ENCODE measurements around the gene TOP1.

Gene TOP1

DNA sequence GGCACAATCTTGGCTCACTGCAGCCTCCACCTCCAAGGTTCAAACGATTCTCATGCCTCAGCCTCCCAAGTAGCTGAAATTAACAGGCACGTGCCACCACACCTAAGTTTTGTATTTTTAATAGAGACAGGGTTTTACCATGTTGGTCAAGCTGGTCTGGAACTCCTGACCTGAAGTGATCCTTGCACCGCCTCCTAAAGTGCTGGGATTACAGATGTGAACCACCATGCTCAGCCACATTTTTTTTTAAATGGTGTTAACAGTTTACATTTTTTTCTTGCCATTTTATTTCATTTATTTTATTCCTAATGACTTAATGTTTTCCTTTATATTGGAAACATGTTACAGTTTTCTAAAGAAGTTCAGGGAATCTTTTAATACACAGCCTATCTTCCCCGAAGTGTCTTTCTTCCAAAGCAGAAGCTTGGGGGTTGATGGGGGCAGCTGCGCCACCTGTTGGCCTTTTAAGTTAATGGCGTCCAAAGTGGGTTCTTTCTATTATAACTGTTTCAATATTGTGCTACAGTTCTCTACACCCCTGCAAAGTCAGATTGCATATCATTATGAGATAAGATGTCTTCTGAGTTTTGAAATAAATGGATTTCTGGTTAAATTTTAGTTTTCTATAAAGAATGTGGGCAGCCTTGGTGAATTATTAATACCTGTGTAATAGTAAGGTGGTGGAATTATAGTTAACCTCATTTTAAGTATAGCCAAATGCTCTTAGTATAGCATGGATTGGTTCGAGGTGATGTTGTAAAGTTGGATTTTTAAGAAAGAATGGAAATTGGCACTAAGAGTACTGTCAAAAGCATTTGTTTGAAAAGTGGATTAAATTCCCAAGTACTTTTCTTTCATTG is 66.7 kb downstream of the TOP1 start:
- H3K36me3 ChIP-seq (ENCODE audit: insufficient read depth, insufficient read length, low read length), result peaks cover 88% of the 10 kb centered on the region
- H3K9me3 ChIP-seq (ENCODE audit: insufficient read depth, low read length), result no peaks in the 10 kb centered on the region
- TF ChIP-seq SUZ12 (IDR thresholded peaks at IDR 0.05; ENCODE audit: extremely low read depth, insufficient read depth, insufficient read length) (no peak), ZNF274 (IDR thresholded peaks at IDR 0.05; ENCODE audit: low read depth, low read length) (no peak), YY1 (IDR thresholded peaks at IDR 0.05; ENCODE audit: insufficient read depth, insufficient read length) (no peak)
- no peaks in the 10 kb centered on the region for H3K27me3 ChIP-seq (ENCODE audit: insufficient read depth, insufficient read length)
- peak; percentile 42 for DNase-seq (ENCODE audit: low read depth, low spot score)
- no peaks in the 10 kb centered on the region for H3K4me1 ChIP-seq (ENCODE audit: insufficient read depth, insufficient read length)
- H3K9ac ChIP-seq (ENCODE audit: insufficient read length, low read depth), result no peak overlapping the region
- no peak overlapping the region for H3K4me3 ChIP-seq (ENCODE audit: insufficient read length, low read depth)

GRCh38 chr20:41098703-41099250 is 70.2 kb downstream of the TOP1 start:
- Histone ChIP-seq H3K4me1 (ENCODE audit: insufficient read depth, insufficient read length) (no peaks in the 10 kb centered on the region), H3K27me3 (ENCODE audit: insufficient read depth, insufficient read length) (no peaks in the 10 kb centered on the region), H3K9me3 (ENCODE audit: insufficient read depth, low read length) (no peaks in the 10 kb centered on the region), H3K36me3 (ENCODE audit: insufficient read depth, insufficient read length, low read length) (peaks cover 93% of the 10 kb centered on the region), H3K9ac (ENCODE audit: insufficient read length, low read depth) (no peak overlapping the region), H3K4me3 (ENCODE audit: insufficient read length, low read depth) (no peak overlapping the region)
- no peak for TF ChIP-seq ZNF274 (IDR thresholded peaks at IDR 0.05; ENCODE audit: low read depth, low read length)
- no peak for TF ChIP-seq SUZ12 (IDR thresholded peaks at IDR 0.05; ENCODE audit: extremely low read depth, insufficient read depth, insufficient read length)
- TF ChIP-seq YY1 (IDR thresholded peaks at IDR 0.05; ENCODE audit: insufficient read depth, insufficient read length), result no peak
- no peak for DNase-seq (ENCODE audit: low read depth, low spot score)

DNA sequence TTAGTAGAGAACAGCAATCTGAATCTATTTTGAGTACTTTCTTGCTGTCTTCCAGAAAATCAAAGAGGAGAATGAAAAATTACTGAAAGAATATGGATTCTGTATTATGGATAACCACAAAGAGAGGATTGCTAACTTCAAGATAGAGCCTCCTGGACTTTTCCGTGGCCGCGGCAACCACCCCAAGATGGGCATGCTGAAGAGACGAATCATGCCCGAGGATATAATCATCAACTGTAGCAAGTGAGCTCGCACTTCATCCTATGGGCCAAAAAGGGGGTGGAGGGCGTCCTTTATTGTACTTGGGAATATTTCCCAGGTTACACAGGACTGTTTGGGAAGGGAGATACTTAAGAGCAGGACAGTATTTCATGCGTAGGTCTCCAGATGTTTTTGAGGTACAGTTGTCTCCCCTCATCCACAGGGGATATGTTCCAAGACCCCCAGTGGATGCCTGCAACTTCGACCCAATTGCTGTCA is 71.4 kb downstream of the TOP1 start:
- DNase-seq (ENCODE audit: low read depth, low spot score), result no peak
- no peaks in the 10 kb centered on the region for H3K27me3 ChIP-seq (ENCODE audit: insufficient read depth, insufficient read length)
- TF ChIP-seq SUZ12 (IDR thresholded peaks at IDR 0.05; ENCODE audit: extremely low read depth, insufficient read depth, insufficient read length) (no peak), YY1 (IDR thresholded peaks at IDR 0.05; ENCODE audit: insufficient read depth, insufficient read length) (no peak), ZNF274 (IDR thresholded peaks at IDR 0.05; ENCODE audit: low read depth, low read length) (no peak)
- H3K36me3 ChIP-seq (ENCODE audit: insufficient read depth, insufficient read length, low read length), result peaks cover 93% of the 10 kb centered on the region
- H3K9me3 ChIP-seq (ENCODE audit: insufficient read depth, low read length), result no peaks in the 10 kb centered on the region
- H3K4me3 ChIP-seq (ENCODE audit: insufficient read length, low read depth), result no peak overlapping the region
- no peak overlapping the region for H3K9ac ChIP-seq (ENCODE audit: insufficient read length, low read depth)
- H3K4me1 ChIP-seq (ENCODE audit: insufficient read depth, insufficient read length), result no peaks in the 10 kb centered on the region

- DNase-seq (ENCODE audit: low read depth, low spot score), result no peak
- Histone ChIP-seq H3K36me3 (ENCODE audit: insufficient read depth, insufficient read length, low read length) (peaks cover 85% of the 10 kb centered on the region), H3K4me1 (ENCODE audit: insufficient read depth, insufficient read length) (no peaks in the 10 kb centered on the region), H3K4me3 (ENCODE audit: insufficient read length, low read depth) (no peak overlapping the region), H3K27me3 (ENCODE audit: insufficient read depth, insufficient read length) (no peaks in the 10 kb centered on the region), H3K9me3 (ENCODE audit: insufficient read depth, low read length) (no peaks in the 10 kb centered on the region), H3K9ac (ENCODE audit: insufficient read length, low read depth) (no peak overlapping the region)
- TF ChIP-seq SUZ12 (IDR thresholded peaks at IDR 0.05; ENCODE audit: extremely low read depth, insufficient read depth, insufficient read length), result no peak
- no peak for TF ChIP-seq YY1 (IDR thresholded peaks at IDR 0.05; ENCODE audit: insufficient read depth, insufficient read length)
- no peak for TF ChIP-seq ZNF274 (IDR thresholded peaks at IDR 0.05; ENCODE audit: low read depth, low read length)
Observed at GRCh38 chr20:41101660-41102059, 73.0 kb downstream of the TOP1 start.

DNA sequence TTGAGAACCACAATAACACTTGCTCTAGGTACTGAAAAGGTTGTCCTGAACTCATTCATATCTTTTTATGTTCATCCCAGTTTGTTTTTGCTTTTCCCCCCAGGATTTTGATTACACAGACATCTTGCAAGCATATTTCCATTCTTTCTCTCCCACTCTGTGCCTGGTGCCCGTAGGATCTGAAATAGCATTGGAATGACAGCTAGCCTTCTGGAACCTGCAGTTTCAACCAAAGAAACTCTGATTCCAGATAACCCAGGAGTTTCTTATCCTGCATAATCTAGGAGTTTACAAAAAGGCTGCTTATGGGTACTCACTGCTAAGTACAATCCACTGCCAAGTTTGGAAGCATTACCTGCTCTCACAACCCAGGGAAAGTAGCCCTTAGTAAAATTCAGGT is 79.9 kb downstream of the TOP1 start:
- peaks cover 72% of the 10 kb centered on the region for H3K36me3 ChIP-seq (ENCODE audit: insufficient read depth, insufficient read length, low read length)
- no peak for DNase-seq (ENCODE audit: low read depth, low spot score)

GRCh38 chr20:41110012-41110411 is 81.4 kb downstream of the TOP1 start:
- peaks cover 74% of the 10 kb centered on the region for H3K36me3 ChIP-seq (ENCODE audit: insufficient read depth, insufficient read length, low read length)
- no peaks in the 10 kb centered on the region for H3K4me1 ChIP-seq (ENCODE audit: insufficient read depth, insufficient read length)
- H3K9me3 ChIP-seq (ENCODE audit: insufficient read depth, low read length), result no peaks in the 10 kb centered on the region
- no peak for DNase-seq (ENCODE audit: low read depth, low spot score)
- no peaks in the 10 kb centered on the region for H3K27me3 ChIP-seq (ENCODE audit: insufficient read depth, insufficient read length)
- H3K4me3 ChIP-seq (ENCODE audit: insufficient read length, low read depth), result no peak overlapping the region
- no peak for TF ChIP-seq YY1 (IDR thresholded peaks at IDR 0.05; ENCODE audit: insufficient read depth, insufficient read length)
- TF ChIP-seq ZNF274 (IDR thresholded peaks at IDR 0.05; ENCODE audit: low read depth, low read length), result no peak
- TF ChIP-seq SUZ12 (IDR thresholded peaks at IDR 0.05; ENCODE audit: extremely low read depth, insufficient read depth, insufficient read length), result no peak
- no peak overlapping the region for H3K9ac ChIP-seq (ENCODE audit: insufficient read length, low read depth)

More for the DNA sequence above, 79.9 kb downstream of the TOP1 start:
- no peak overlapping the region for H3K9ac ChIP-seq (ENCODE audit: insufficient read length, low read depth)
- H3K27me3 ChIP-seq (ENCODE audit: insufficient read depth, insufficient read length), result no peaks in the 10 kb centered on the region
- H3K4me3 ChIP-seq (ENCODE audit: insufficient read length, low read depth), result no peak overlapping the region
- H3K9me3 ChIP-seq (ENCODE audit: insufficient read depth, low read length), result no peaks in the 10 kb centered on the region
- TF ChIP-seq YY1 (IDR thresholded peaks at IDR 0.05; ENCODE audit: insufficient read depth, insufficient read length) (no peak), SUZ12 (IDR thresholded peaks at IDR 0.05; ENCODE audit: extremely low read depth, insufficient read depth, insufficient read length) (no peak), ZNF274 (IDR thresholded peaks at IDR 0.05; ENCODE audit: low read depth, low read length) (no peak)
- H3K4me1 ChIP-seq (ENCODE audit: insufficient read depth, insufficient read length), result no peaks in the 10 kb centered on the region

- no peaks in the 10 kb centered on the region for H3K4me1 ChIP-seq (ENCODE audit: insufficient read depth, insufficient read length)
- DNase-seq (ENCODE audit: low read depth, low spot score), result no peak
- H3K27me3 ChIP-seq (ENCODE audit: insufficient read depth, insufficient read length), result no peaks in the 10 kb centered on the region
- no peak overlapping the region for H3K9ac ChIP-seq (ENCODE audit: insufficient read length, low read depth)
- H3K36me3 ChIP-seq (ENCODE audit: insufficient read depth, insufficient read length, low read length), result peaks cover 80% of the 10 kb centered on the region
- no peak for TF ChIP-seq ZNF274 (IDR thresholded peaks at IDR 0.05; ENCODE audit: low read depth, low read length)
- H3K9me3 ChIP-seq (ENCODE audit: insufficient read depth, low read length), result no peaks in the 10 kb centered on the region
- H3K4me3 ChIP-seq (ENCODE audit: insufficient read length, low read depth), result no peak overlapping the region
Observed at GRCh38 chr20:41110930-41111577, 82.4 kb downstream of the TOP1 start.
